WTC11 (cell line): ENCODE results near the gene TMPRSS11F. TPM values are rescaled to one million over a fixed set of nuclear protein-coding genes. Genes with fewer than 3 reads are reported as not detected.

Source experiments
- ATAC-seq: fragments of 200-7000 bp; cut with Tn5 transposase; 2 replicates; pipeline ENCODE4 v1.10.0; 2021; ENCODE audit warnings: mild to moderate bottlenecking, moderate library complexity
- CTCF ChIA-PET: fragments of 300-600 bp; sonication (Branson Sonifier 250); formaldehyde crosslinking; loops from one replicate; lab custom pipeline; 2021; ENCODE audit warnings: antibody characterized with exemption; lab: Charles Lee
- POLR2A ChIA-PET: fragments of 350-600 bp; sonication (Branson Sonifier 250); formaldehyde crosslinking; loops from one replicate; lab custom pipeline; 2021; ENCODE audit warnings: antibody characterized with exemption; lab: Charles Lee
- DNase-seq: peaks from one replicate; pipeline ENCODE4 v3.0.0; 2021; ENCODE audit warnings: low spot score
- H3K27ac Mint-ChIP-seq: 2 replicates; pipeline ENCODE4 v1.8.0; 2021; ENCODE audit warnings: mixed read lengths
- H3K27me3 Mint-ChIP-seq: 2 replicates; pipeline ENCODE4 v1.8.0; 2021; ENCODE audit warnings: low read depth, mild to moderate bottlenecking, moderate library complexity, mixed read lengths
- H3K36me3 Mint-ChIP-seq: 2 replicates; pipeline ENCODE4 v1.8.0; 2021; ENCODE audit warnings: mixed read lengths
- H3K4me1 Mint-ChIP-seq: 2 replicates; pipeline ENCODE4 v1.8.0; 2022; ENCODE audit warnings: mixed read lengths
- H3K4me3 Mint-ChIP-seq: 2 replicates; pipeline ENCODE4 v1.8.0; 2021; ENCODE audit warnings: mild to moderate bottlenecking, moderate library complexity, mixed read lengths
- H3K9me3 Mint-ChIP-seq: 2 replicates; pipeline ENCODE4 v1.8.0; 2021; ENCODE audit warnings: mixed read lengths
- ARID4B ChIP-seq: sonication (generic); formaldehyde crosslinking; IDR thresholded peaks from 2 replicates; pipeline ENCODE4 v1.8.0; 2023; ENCODE audit warnings: missing genetic modification reagents, mild to moderate bottlenecking, borderline replicate concordance
- CREB1 ChIP-seq: sonication (generic); formaldehyde crosslinking; IDR thresholded peaks from 2 replicates; pipeline ENCODE4 v1.8.0; 2023; ENCODE audit warnings: mild to moderate bottlenecking, missing genetic modification reagents
- ETV6 ChIP-seq: sonication (generic); formaldehyde crosslinking; IDR thresholded peaks from 2 replicates; pipeline ENCODE4 v1.8.1; 2022; ENCODE audit warnings: mild to moderate bottlenecking, missing genetic modification reagents
- FOXJ3 ChIP-seq: sonication (generic); formaldehyde crosslinking; IDR thresholded peaks from 2 replicates; pipeline ENCODE4 v1.9.0; 2021; ENCODE audit warnings: missing genetic modification reagents, mild to moderate bottlenecking, borderline replicate concordance
- FOXK1 ChIP-seq: sonication (generic); formaldehyde crosslinking; IDR thresholded peaks from 2 replicates; pipeline ENCODE4 v1.8.0; 2022; ENCODE audit warnings: mild to moderate bottlenecking, moderate library complexity, missing genetic modification reagents
- JAZF1 ChIP-seq: fragments of 250-450 bp; sonication (Bioruptor Pico); IDR thresholded peaks from 2 replicates; pipeline ENCODE4 v1.9.0; 2021; ENCODE audit warnings: moderate library complexity, mild to moderate bottlenecking, inconsistent platforms
- KAT7 ChIP-seq: sonication (generic); formaldehyde crosslinking; IDR thresholded peaks from 2 replicates; pipeline ENCODE4 v1.8.1; 2023; ENCODE audit warnings: missing genetic modification reagents, mild to moderate bottlenecking, borderline replicate concordance
- MXD4 ChIP-seq: fragments of 250-450 bp; sonication (Bioruptor Pico); IDR thresholded peaks from 2 replicates; pipeline ENCODE4 v1.8.0; 2021; ENCODE audit warnings: mild to moderate bottlenecking, moderate library complexity, borderline replicate concordance
- NFE2L1 ChIP-seq: sonication (generic); formaldehyde crosslinking; IDR thresholded peaks from 2 replicates; pipeline ENCODE4 v1.8.1; 2023; ENCODE audit warnings: missing genetic modification reagents
- NR3C1 ChIP-seq: sonication (generic); formaldehyde crosslinking; conservative IDR thresholded peaks from 2 replicates; pipeline ENCODE4 v1.8.1; 2023; ENCODE audit warnings: low read depth, mild to moderate bottlenecking, missing genetic modification reagents
- SP1 ChIP-seq: sonication (generic); formaldehyde crosslinking; conservative IDR thresholded peaks from 2 replicates; pipeline ENCODE4 v1.8.1; 2022; ENCODE audit warnings: missing genetic modification reagents
- ZBTB43 ChIP-seq: sonication (generic); formaldehyde crosslinking; IDR thresholded peaks from 2 replicates; pipeline ENCODE4 v1.8.1; 2023; ENCODE audit warnings: mild to moderate bottlenecking, missing genetic modification reagents
- ZNF232 ChIP-seq: sonication (generic); formaldehyde crosslinking; IDR thresholded peaks from 2 replicates; pipeline ENCODE4 v1.8.0; 2022; ENCODE audit warnings: mild to moderate bottlenecking, missing genetic modification reagents
- ZNF532 ChIP-seq: fragments of 250-450 bp; sonication (Bioruptor Pico); IDR thresholded peaks from 2 replicates; pipeline ENCODE4 v1.9.0; 2021; ENCODE audit warnings: mild to moderate bottlenecking, borderline replicate concordance
- total RNA-seq: library from RNA; stranded (reverse); gene quantifications from 3 replicates; pipeline ENCODE4 v1.2.3, GENCODE V29; 2021
- TF ChIP-seq, protein P1 (sequence below): fragments of 250-450 bp; sonication (Bioruptor Pico); IDR thresholded peaks from 2 replicates; pipeline ENCODE4 v1.9.0; 2021; ENCODE audit warnings: mild to moderate bottlenecking
- TF ChIP-seq, protein P2 (sequence below): sonication (generic); formaldehyde crosslinking; IDR thresholded peaks from 2 replicates; pipeline ENCODE4 v1.8.0; 2022; ENCODE audit warnings: missing genetic modification reagents

The TMPRSS11F gene
- total RNA-seq, 1 experiment from 2014 or later = not detected

DNA sequence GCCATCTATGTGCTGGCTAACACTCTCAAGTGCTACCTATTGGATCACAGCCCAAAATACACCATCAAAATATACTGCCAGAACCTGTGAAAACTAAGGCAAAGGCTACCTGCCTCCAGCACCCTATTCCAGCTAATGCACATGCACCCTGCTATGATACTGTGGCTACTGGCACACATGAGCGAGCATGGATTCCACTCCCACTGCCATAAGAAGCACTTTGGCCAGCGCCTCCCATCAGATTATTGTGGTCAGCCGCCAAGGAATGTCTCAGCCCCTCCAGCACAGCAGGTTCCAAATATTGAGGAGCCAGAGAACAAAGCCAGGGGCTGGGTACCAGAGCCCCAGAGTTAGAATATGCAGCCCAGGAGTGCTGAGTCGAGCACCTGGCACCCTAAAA lies 32.5 kb upstream of the TMPRSS11F start (continued):
- TF ChIP-seq ZNF532 (CRISPR knock-in tag) = no peak
- TF ChIP-seq ETV6 = no peak
- no peak for TF ChIP-seq ARID4B (CRISPR knock-in tag)
- TF ChIP-seq, protein P1, sequence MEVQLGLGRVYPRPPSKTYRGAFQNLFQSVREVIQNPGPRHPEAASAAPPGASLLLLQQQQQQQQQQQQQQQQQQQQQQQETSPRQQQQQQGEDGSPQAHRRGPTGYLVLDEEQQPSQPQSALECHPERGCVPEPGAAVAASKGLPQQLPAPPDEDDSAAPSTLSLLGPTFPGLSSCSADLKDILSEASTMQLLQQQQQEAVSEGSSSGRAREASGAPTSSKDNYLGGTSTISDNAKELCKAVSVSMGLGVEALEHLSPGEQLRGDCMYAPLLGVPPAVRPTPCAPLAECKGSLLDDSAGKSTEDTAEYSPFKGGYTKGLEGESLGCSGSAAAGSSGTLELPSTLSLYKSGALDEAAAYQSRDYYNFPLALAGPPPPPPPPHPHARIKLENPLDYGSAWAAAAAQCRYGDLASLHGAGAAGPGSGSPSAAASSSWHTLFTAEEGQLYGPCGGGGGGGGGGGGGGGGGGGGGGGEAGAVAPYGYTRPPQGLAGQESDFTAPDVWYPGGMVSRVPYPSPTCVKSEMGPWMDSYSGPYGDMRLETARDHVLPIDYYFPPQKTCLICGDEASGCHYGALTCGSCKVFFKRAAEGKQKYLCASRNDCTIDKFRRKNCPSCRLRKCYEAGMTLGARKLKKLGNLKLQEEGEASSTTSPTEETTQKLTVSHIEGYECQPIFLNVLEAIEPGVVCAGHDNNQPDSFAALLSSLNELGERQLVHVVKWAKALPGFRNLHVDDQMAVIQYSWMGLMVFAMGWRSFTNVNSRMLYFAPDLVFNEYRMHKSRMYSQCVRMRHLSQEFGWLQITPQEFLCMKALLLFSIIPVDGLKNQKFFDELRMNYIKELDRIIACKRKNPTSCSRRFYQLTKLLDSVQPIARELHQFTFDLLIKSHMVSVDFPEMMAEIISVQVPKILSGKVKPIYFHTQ = no peak

DNA sequence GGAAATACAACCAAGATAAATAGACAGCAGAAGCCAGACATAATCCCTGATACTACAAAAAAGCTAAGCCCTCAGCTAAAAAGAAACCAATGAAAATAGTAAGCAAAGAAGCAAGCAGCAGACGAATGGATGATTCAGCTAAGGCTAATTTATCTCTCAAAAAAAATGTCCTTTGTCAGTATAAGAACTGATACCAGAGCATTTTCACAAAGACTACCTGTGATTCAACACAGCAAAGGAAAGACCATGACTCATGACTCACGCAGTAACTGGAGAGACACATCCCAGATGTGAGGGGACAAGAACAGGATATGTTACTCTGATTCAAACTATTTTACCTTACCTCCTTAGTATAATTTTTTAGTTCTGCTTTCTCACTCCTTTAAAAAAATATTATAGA lies 22.7 kb upstream of the TMPRSS11F start:
- Mint-ChIP-seq H3K4me1 (peaks cover 9% of the 10 kb centered on the region; the same call in 1 of the 2 replicates), H3K9me3 (peaks cover 13% of the 10 kb centered on the region), H3K4me3 (no peak overlapping the region), H3K27ac (no peak overlapping the region), H3K36me3 (peaks cover 6% of the 10 kb centered on the region), H3K27me3 (no peaks in the 10 kb centered on the region)
- ATAC-seq (no peak), DNase-seq (no peak)
- TF ChIP-seq NFE2L1 (CRISPR knock-in tag) (no peak), CREB1 (CRISPR knock-in tag) (no peak), KAT7 (CRISPR knock-in tag) (no peak), MXD4 (CRISPR knock-in tag) (no peak), FOXK1 (CRISPR knock-in tag) (no peak), SP1 (CRISPR knock-in tag) (no peak)
- POLR2A ChIA-PET = no interaction called here
- CTCF ChIA-PET = no interaction called here

DNA sequence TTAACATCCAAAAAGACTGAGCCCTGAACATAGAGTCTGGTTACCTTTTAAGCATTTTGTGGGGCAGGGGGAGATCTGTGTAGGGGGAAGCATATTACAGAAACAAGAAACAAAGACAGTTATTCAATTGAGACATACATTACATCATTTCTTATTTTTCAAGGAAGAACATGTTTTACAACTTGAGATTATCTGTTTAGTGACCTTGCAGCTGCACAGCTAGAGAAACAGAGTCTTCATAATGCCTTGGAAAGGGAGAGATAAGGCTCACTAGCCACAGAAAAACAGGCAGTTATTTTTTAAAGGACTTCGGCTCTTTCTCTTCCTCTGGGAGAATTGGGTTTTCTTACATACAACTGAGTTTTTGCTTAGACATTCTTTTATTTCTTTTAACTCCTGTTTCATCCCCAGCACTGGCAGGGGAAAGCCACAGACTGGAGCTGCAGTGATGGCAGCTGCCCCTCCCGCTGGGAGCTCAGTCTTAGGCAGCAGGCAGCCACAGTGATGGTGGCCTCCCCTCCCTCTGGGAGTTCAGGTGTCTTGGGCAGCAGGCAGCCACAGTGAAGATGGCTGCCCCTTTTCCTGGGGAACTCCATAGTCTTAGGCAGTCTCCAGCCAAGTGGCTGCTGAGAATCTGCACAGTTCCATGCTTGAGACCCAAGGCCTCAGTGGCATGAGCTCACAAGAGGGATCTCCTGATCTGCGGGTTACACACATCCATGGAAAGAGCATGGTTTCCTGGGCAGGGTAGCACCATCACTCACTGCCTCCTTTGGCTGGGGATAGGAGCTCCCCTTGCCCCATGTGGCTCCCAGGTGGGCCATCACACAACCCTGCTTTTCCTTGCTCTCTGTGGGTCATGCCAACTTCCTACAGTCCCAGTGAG lies 19.4 kb upstream of the TMPRSS11F start:
- Mint-ChIP-seq H3K4me1 (0 out of 2 replicates have a peak, but pooled peaks cover 9% of the 10 kb centered on the region), H3K27ac (no peak overlapping the region), H3K9me3 (peaks cover 27% of the 10 kb centered on the region), H3K36me3 (peaks cover 9% of the 10 kb centered on the region), H3K27me3 (no peaks in the 10 kb centered on the region), H3K4me3 (no peak overlapping the region)
- ChIA-PET POLR2A (no interaction called here), CTCF (no interaction called here)
- DNase-seq (no peak), ATAC-seq (no peak)
- TF ChIP-seq FOXJ3 (CRISPR knock-in tag) = no peak
- TF ChIP-seq ZNF232 (CRISPR knock-in tag) = no peak
- no peak for TF ChIP-seq NR3C1 (CRISPR knock-in tag)
- TF ChIP-seq ZBTB43 (CRISPR knock-in tag) = no peak
- TF ChIP-seq JAZF1 = no peak
- TF ChIP-seq, protein P2, sequence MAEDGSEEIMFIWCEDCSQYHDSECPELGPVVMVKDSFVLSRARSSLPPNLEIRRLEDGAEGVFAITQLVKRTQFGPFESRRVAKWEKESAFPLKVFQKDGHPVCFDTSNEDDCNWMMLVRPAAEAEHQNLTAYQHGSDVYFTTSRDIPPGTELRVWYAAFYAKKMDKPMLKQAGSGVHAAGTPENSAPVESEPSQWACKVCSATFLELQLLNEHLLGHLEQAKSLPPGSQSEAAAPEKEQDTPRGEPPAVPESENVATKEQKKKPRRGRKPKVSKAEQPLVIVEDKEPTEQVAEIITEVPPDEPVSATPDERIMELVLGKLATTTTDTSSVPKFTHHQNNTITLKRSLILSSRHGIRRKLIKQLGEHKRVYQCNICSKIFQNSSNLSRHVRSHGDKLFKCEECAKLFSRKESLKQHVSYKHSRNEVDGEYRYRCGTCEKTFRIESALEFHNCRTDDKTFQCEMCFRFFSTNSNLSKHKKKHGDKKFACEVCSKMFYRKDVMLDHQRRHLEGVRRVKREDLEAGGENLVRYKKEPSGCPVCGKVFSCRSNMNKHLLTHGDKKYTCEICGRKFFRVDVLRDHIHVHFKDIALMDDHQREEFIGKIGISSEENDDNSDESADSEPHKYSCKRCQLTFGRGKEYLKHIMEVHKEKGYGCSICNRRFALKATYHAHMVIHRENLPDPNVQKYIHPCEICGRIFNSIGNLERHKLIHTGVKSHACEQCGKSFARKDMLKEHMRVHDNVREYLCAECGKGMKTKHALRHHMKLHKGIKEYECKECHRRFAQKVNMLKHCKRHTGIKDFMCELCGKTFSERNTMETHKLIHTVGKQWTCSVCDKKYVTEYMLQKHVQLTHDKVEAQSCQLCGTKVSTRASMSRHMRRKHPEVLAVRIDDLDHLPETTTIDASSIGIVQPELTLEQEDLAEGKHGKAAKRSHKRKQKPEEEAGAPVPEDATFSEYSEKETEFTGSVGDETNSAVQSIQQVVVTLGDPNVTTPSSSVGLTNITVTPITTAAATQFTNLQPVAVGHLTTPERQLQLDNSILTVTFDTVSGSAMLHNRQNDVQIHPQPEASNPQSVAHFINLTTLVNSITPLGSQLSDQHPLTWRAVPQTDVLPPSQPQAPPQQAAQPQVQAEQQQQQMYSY = no peak
